ENCODE data around the gene TIAM2. TPM values are rescaled to one million over a fixed set of nuclear protein-coding genes. Genes with fewer than 3 reads are reported as not detected.

The TIAM2 gene
- total RNA-seq, 1 donor from 2014 or later, result 171 TPM

GRCh38 chr6:155050311-155050710, 55.2 kb downstream of the TIAM2 start:
- FAIRE-seq (no peak), DNase-seq (ENCODE audit: low spot score in 2 of 2) (no peak)

GRCh38 chr6:155054491-155055250, 59.6 kb downstream of the TIAM2 start:
- DNase-seq (ENCODE audit: low spot score in 2 of 2) (no peak), FAIRE-seq (no peak)

DNA sequence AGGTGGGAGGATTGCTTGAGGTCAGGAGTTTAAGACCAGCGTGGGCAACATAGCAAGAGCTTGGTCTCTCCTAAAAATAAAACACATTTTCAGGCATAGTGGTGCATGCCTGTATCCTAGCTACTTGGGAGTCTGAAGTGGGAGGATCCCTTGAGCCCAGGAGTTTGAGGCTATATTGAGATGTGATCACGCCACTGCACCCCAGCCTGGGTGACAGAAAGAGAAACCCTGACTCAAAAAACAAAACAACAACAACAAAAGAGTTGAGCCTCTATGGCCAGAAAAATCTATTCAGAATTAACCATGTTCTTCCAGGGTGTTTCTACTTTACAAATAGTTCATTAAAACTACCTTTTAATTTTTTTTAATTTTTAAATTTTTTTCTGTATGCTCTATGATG, 60.6 kb downstream of the TIAM2 start:
- FAIRE-seq (no peak), DNase-seq (ENCODE audit: low spot score in 2 of 2) (no peak)

- DNase-seq (ENCODE audit: low spot score in 2 of 2), result no peak
- FAIRE-seq, result no peak
These were observed 61.6 kb downstream of the TIAM2 start for GRCh38 chr6:155056756-155057155.

- FAIRE-seq (no peak), DNase-seq (ENCODE audit: low spot score in 2 of 2) (no peak)
These were observed 66.3 kb downstream of the TIAM2 start for GRCh38 chr6:155061381-155061780.

GRCh38 chr6:155062866-155063341, 67.8 kb downstream of the TIAM2 start:
- DNase-seq (ENCODE audit: low spot score in 2 of 2) (no peak), FAIRE-seq (no peak)

GRCh38 chr6:155064303-155064702, 69.2 kb downstream of the TIAM2 start:
- no peak for FAIRE-seq
- DNase-seq (ENCODE audit: low spot score in 2 of 2), result no peak

GRCh38 chr6:155066361-155066760, 71.2 kb downstream of the TIAM2 start:
- no peak for DNase-seq (ENCODE audit: low spot score in 2 of 2)
- no peak for FAIRE-seq

- DNase-seq (ENCODE audit: low spot score in 2 of 2) (no peak), FAIRE-seq (no peak)
These were observed 72.0 kb downstream of the TIAM2 start for GRCh38 chr6:155066921-155067680.

DNA sequence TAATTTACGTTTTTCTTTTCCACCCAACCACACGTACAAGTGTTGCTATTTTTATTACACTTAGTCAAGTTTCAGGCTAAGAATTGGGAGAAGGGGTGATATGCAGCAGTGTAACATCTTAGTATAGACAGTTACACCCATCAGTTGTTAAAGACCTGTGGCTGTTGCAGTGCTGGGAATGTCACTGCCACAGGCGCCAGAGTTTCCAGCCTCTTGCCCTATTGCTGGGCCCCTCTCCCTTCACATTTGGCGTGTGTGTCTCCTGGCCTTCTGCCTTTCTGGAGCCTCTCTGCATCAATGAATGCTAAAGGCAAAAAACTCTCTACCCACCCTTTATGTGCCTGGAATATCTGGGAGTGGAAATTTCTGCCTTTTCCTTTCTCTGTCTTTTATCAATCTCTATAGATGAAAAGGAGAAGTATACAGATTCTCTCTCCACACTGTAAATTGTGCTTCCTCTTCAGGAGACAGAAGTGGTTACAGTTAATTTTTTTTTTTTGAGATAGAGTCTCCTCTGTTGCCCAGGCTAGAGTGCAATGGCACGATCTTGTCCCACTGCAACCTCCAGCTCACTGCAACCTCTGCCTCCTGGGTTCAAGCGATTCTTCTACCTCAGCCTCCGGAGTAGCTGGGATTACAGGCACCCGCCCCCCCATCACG, 73.0 kb downstream of the TIAM2 start:
- no peak for DNase-seq (ENCODE audit: low spot score in 2 of 2)
- FAIRE-seq, result no peak

DNA sequence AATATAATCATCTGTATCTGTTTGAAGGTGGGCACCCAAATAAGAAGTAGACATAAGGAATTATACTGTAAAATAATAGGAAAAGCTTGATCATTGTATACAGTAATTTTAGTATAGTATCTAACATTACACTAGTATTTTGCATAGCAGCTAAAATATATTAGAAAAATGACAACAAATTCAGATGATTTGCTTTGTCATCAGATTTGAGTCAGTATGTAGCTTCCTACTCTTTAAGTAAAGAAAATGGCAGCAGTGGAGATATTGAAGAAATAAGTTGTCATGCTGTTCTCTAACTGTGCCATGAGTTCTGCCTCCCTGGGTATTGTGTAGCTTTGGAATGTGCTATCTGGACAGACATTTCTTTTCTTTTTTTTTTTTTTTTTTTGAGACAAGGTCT, 74.4 kb downstream of the TIAM2 start:
- DNase-seq (ENCODE audit: low spot score in 2 of 2), result no peak
- FAIRE-seq, result no peak

DNA sequence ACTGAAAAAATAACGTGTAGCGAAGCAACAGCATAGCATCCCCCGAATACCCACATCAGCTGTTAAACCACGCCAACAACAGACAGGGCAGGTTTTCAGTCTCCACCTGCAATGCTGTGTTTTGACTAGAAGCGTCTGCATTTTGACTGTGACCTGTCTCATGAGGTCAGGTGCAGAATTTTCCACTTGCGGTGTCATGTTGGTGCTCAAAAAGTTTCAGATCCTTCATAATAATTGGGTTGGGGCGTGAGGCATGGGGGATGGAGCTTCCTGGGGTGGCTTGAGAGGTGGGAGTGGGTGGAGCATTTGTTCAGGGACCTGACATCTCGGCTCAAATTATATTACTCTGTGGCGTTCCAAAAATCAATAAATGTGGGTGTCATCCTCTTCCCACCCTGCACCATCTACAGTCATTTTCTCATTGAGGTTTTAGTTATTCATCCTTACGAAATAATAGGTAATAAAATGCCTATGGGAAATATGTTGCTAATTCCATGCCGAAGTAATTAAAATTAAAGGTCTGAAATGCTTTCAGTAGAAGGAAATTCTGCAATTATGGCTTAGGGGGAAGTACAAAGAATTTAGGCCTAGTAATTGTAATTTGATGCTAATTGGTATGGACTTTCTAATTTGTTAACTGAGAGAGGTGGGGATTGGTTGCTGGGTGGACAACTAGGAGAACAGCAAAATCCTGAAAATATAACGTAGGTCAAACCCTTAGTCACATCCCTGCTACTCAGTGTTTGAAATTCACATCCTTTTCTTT, 81.0 kb downstream of the TIAM2 start:
- DNase-seq (ENCODE audit: low spot score in 2 of 2), result no peak
- no peak for FAIRE-seq

- FAIRE-seq (no peak), DNase-seq (ENCODE audit: low spot score in 2 of 2) (no peak)
These were observed 82.2 kb downstream of the TIAM2 start for GRCh38 chr6:155077331-155077730.

- FAIRE-seq (no peak), DNase-seq (ENCODE audit: low spot score in 2 of 2) (no peak)
These were observed 82.7 kb downstream of the TIAM2 start for GRCh38 chr6:155077784-155078183.

DNA sequence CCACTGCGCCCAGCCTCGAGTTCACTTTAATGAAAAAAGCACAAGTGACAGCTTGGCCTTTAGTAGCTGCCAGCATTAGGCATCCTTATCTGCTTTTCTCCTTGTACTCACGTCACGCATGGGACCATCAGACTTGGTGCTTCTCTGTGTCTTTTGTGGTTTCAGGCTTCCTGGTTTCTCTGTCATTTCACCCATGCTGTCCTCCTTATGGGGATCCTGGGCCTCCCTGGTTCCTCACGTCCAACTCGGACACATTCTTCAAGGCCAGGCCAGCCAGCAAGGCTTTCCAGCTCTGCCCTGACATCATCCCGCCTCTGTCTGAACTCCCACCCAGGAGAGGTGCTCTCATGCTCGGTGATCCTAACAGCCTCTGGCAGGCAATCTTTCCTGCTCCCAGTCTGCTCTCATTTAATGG, 83.2 kb downstream of the TIAM2 start:
- FAIRE-seq, result no peak
- no peak for DNase-seq (ENCODE audit: low spot score in 2 of 2)

DNA sequence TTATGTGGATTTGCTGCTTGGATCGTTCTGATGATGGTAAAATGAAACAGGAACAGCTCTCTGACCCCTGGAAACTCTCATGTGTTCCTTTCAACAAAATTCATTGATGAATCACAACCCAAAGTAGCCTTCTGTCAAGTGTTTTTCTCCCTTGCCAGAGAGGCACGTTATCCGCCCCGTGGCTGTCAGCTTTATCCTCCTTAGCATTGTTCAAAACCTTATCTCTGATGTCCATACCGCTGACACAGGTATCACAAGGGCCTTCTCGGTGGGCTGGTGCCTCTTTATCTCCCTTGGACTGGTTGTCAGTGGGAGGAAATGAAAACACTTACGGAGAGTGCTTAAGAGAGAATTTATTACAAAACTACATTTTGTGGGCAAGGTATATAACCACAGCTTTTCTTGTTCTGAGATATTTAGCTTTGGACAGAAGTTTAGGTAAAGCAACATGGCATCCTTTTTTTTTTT, 84.9 kb downstream of the TIAM2 start:
- DNase-seq (ENCODE audit: low spot score in 2 of 2) (no peak), FAIRE-seq (no peak)

DNA sequence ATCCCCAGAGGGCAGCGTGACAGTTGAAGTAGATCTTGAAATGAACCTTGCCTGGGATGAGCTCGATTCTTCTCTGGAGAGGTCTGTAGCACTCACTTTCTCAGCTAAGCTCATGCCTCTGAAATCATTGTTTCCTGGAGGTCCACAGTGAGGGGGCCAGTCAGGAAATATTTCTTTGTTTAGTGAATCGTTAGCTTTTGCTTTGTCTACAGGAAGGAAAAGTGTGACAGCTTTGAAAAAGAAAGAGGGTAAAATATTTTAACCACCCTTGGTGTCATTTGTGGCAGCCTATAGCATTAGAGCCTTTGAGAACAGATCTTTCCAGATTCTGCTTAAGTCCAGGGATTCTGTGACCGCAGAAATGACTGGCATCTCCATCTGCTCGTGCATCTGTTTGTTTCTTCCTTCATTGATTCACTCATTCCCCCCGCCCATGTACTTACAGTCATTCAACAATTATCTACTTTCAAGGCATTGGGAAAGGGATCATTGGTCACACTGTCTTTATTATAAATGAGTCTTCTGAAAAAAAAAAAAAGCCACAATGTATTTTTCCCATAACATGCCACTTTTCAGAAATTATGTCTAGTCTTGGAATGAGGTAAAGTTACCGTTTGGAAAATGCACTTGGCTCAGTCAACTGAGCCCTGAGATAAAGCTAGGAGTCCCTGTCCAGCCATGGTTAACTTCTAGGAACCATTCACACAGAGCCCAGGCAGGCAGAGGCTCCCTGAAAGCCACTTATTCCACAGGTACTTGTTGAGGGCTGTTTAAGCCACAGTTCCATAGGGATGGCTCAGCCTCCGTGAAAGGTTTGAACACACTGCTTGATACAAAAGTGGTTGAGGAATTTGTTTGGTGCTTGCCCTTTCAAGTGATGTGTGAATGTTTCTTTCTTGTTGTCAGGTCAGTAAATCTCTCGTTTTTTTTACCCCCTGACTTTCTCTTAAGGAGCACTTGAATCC, 86.0 kb downstream of the TIAM2 start:
- DNase-seq (ENCODE audit: low spot score in 2 of 2) (no peak), FAIRE-seq (no peak)

- FAIRE-seq (no peak), DNase-seq (ENCODE audit: low spot score in 2 of 2) (no peak)
These were observed 89.5 kb downstream of the TIAM2 start for GRCh38 chr6:155084431-155085123.
